Neural progenitor cell (in vitro differentiated cells): ENCODE data around the gene GLTP. TPM values are rescaled to one million over a fixed set of nuclear protein-coding genes. Genes with fewer than 3 reads are reported as not detected.

ENCODE experiments used
- DNase-seq: peaks from one replicate; pipeline ENCODE4 v3.0.0-alpha.2; 2016; ENCODE audit warnings: low spot score
- H2AFZ ChIP-seq: fragments of 200-600 bp; sonication (generic); replicated peaks from 2 replicates; pipeline ENCODE4 v1.6.1; 2016; ENCODE audit warnings: antibody characterized with exemption
- H3F3A ChIP-seq: fragments of 200-600 bp; sonication (generic); 2 replicates; pipeline ENCODE4 v1.6.1; 2016; ENCODE audit warnings: antibody characterized with exemption, low read depth
- H3K27ac ChIP-seq: fragments of 200-600 bp; sonication (generic); 2 replicates; pipeline ENCODE4 v1.5.1; 2016; ENCODE audit warnings: mild to moderate bottlenecking
- H3K27me3 ChIP-seq: fragments of 200-600 bp; sonication (generic); 2 replicates; pipeline ENCODE4 v1.6.1; 2016; ENCODE audit warnings: mild to moderate bottlenecking, moderate library complexity
- H3K36me3 ChIP-seq: fragments of 200-600 bp; sonication (generic); 2 replicates; pipeline ENCODE4 v1.5.1; 2016
- H3K4me1 ChIP-seq: fragments of 200-600 bp; sonication (generic); 2 replicates; pipeline ENCODE4 v1.6.1; 2016; ENCODE audit warnings: mixed run types
- H3K4me2 ChIP-seq: fragments of 200-600 bp; sonication (generic); 2 replicates; pipeline ENCODE4 v1.6.1; 2016
- H3K4me3 ChIP-seq: fragments of 200-600 bp; sonication (generic); 2 replicates; pipeline ENCODE4 v1.5.1; 2016
- H3K79me2 ChIP-seq: fragments of 200-600 bp; sonication (generic); 2 replicates; pipeline ENCODE4 v1.6.1; 2016; ENCODE audit warnings: low read depth
- H3K9ac ChIP-seq: fragments of 200-600 bp; sonication (generic); 2 replicates; pipeline ENCODE4 v1.6.1; 2016
- H3K9me3 ChIP-seq: fragments of 200-600 bp; sonication (generic); 2 replicates; pipeline ENCODE4 v1.5.1; 2016; ENCODE audit warnings: low read depth
- H4K20me1 ChIP-seq: fragments of 200-600 bp; sonication (generic); 2 replicates; pipeline ENCODE4 v1.6.1; 2016; ENCODE audit warnings: low read depth
- H3K27ac Mint-ChIP-seq: 3 replicates; pipeline ENCODE4 v1.8.0; 2021; ENCODE audit warnings: mixed read lengths
- H3K27me3 Mint-ChIP-seq: 2 replicates; pipeline ENCODE4 v1.8.0; 2022; ENCODE audit warnings: low read depth, mild to moderate bottlenecking, inconsistent platforms, moderate library complexity, mixed read lengths; ENCODE audit not compliant: insufficient read depth
- H3K36me3 Mint-ChIP-seq: 3 replicates; pipeline ENCODE4 v1.8.0; 2021; ENCODE audit warnings: mixed read lengths
- H3K4me1 Mint-ChIP-seq: 3 replicates; pipeline ENCODE4 v1.8.0; 2021; ENCODE audit warnings: mixed read lengths
- H3K4me3 Mint-ChIP-seq: 3 replicates; pipeline ENCODE4 v1.8.0; 2021; ENCODE audit warnings: mild to moderate bottlenecking, moderate library complexity, mixed read lengths
- H3K9me3 Mint-ChIP-seq: 3 replicates; pipeline ENCODE4 v1.8.0; 2020; ENCODE audit warnings: mixed read lengths
- EZH2 ChIP-seq: fragments of 200-600 bp; sonication (generic); IDR thresholded peaks from 2 replicates; pipeline ENCODE4 v1.6.1; 2017; ENCODE audit warnings: antibody characterized with exemption, mild to moderate bottlenecking, moderate library complexity
- EZH2phosphoT487 ChIP-seq: fragments of 200-600 bp; sonication (generic); IDR thresholded peaks from 2 replicates; pipeline ENCODE4 v1.6.1; 2017; ENCODE audit warnings: antibody characterized with exemption
- total RNA-seq: library from RNA; depleted of rRNA; stranded (reverse); fragments of >200 nt; gene quantifications from 2 replicates; pipeline ENCODE4 v1.2.3, GENCODE V29; 2015; ENCODE audit warnings: low replicate concordance
- TF ChIP-seq, protein P1 (sequence below): fragments of 200-600 bp; sonication (generic); IDR thresholded peaks from 2 replicates; pipeline ENCODE4 v1.5.1; 2017; ENCODE audit warnings: antibody characterized with exemption, mild to moderate bottlenecking

Gene GLTP
- total RNA-seq, 1 donor from 2014 or later, result 24.0 TPM

DNA sequence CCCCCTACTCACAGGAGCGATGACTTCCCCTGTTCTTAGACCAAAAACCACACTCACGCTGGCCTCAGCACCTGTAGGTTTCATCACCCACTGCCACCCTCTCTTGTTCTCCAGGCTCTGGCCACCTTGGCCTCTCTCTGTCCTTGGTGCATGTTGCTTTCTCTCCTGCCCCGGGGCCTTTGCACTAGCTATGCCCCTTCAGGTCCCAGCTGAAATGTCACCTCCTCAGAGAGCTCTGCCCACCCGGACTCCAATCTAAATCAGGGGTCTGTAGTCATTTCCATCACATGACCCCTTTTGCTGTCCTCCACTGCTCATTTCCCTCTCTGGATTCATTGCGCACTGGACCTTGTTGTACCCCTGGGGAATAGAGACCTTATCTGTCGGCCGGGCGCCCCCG is 39.0 kb downstream of the GLTP start:
- H3K4me1 Mint-ChIP-seq, result peaks cover 9% of the 10 kb centered on the region
- no peaks in the 10 kb centered on the region for H3K79me2 ChIP-seq
- H3K27me3 Mint-ChIP-seq, result peaks cover 11% of the 10 kb centered on the region
- H3K9ac ChIP-seq, result no peak overlapping the region
- H4K20me1 ChIP-seq, result no peaks in the 10 kb centered on the region
- H3K4me3 Mint-ChIP-seq, result no peak overlapping the region
- H3K9me3 Mint-ChIP-seq, result no peaks in the 10 kb centered on the region
- H3K4me1 ChIP-seq, result peaks cover 9% of the 10 kb centered on the region
- H3K27me3 ChIP-seq, result no peaks in the 10 kb centered on the region
- no peaks in the 10 kb centered on the region for H3K36me3 Mint-ChIP-seq
- H2AFZ ChIP-seq, result no peak overlapping the region
- H3F3A ChIP-seq, result peaks cover 21% of the 10 kb centered on the region
- no peak overlapping the region for H3K4me2 ChIP-seq
- TF ChIP-seq EZH2phosphoT487 (no peak), EZH2 (no peak)
- TF ChIP-seq, protein P1, sequence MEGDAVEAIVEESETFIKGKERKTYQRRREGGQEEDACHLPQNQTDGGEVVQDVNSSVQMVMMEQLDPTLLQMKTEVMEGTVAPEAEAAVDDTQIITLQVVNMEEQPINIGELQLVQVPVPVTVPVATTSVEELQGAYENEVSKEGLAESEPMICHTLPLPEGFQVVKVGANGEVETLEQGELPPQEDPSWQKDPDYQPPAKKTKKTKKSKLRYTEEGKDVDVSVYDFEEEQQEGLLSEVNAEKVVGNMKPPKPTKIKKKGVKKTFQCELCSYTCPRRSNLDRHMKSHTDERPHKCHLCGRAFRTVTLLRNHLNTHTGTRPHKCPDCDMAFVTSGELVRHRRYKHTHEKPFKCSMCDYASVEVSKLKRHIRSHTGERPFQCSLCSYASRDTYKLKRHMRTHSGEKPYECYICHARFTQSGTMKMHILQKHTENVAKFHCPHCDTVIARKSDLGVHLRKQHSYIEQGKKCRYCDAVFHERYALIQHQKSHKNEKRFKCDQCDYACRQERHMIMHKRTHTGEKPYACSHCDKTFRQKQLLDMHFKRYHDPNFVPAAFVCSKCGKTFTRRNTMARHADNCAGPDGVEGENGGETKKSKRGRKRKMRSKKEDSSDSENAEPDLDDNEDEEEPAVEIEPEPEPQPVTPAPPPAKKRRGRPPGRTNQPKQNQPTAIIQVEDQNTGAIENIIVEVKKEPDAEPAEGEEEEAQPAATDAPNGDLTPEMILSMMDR, result no peak
- no peak overlapping the region for H3K27ac Mint-ChIP-seq
- H3K4me3 ChIP-seq, result no peak overlapping the region
- no peak overlapping the region for H3K27ac ChIP-seq
- no peaks in the 10 kb centered on the region for H3K9me3 ChIP-seq
- H3K36me3 ChIP-seq, result no peaks in the 10 kb centered on the region
- DNase-seq, result no peak

DNA sequence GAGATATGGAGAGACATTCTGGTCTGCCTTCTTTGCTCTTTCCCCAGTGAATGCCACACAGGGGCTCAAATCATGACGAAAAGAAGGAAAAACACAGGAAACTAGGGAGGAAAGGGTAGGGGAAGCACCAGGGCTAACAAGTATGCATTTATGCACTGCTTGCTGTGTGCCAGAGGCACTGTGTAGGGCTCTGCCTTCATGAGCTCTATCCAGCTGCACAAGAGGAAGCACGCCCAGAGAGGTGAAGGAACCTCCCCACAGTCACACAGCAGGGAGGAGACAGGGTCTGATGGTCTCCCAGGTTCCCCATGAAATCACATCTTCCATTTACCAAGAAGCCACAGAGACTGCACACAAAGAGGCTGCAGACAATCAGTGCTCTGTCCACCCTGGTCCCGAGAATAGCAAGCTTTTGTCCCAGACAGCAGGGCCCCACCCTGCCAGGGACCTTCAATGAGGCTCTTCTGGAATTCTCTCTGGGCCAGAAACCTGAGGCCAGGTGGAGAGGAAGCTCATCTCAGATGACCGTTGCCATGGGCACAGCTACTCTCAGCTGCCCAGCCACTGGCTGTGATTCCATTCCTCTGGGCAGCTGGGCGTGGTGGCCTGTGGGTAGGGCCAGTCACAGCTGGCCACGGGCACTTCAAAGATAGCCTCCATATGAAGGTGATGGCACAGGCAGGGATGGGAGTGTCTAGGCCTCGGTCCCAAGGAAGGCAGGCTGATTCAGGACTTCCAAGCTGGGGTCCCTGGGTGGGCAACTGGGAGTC is 39.9 kb downstream of the GLTP start:
- DNase-seq, result peak; percentile 48
- H3F3A ChIP-seq, result peaks cover 21% of the 10 kb centered on the region
- H3K27ac Mint-ChIP-seq, result peak overlapping the region; percentile 6

DNA sequence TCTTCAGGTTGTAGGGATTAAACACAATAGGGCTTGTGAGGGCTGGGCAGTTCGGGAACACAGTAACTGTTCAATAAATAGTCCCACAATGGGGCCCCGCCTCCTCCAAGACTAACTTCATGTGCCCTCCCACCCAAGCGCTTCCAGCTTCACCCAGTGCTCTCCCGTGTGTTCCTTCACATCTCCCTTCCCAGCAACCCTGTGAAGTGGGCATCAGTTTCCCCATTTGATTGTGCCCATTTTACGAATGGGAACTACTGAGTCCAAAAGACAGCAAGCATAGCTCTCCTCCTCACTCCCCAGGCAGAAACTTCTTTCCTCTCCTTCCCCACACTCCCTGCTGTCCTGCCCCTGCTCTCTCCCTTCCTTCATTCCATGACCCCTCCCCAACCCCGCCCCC is 40.9 kb downstream of the GLTP start:
- Histone ChIP-seq H3K9ac (no peak overlapping the region), H3K9me3 (no peaks in the 10 kb centered on the region), H3F3A (peaks cover 26% of the 10 kb centered on the region), H2AFZ (no peak overlapping the region), H3K27me3 (no peaks in the 10 kb centered on the region), H3K4me2 (no peak overlapping the region), H4K20me1 (no peaks in the 10 kb centered on the region), H3K4me3 (no peak overlapping the region), H3K27ac (no peak overlapping the region), H3K36me3 (no peaks in the 10 kb centered on the region), H3K4me1 (peaks cover 9% of the 10 kb centered on the region), H3K79me2 (no peaks in the 10 kb centered on the region)
- TF ChIP-seq EZH2phosphoT487, result no peak
- no peak for TF ChIP-seq EZH2
- TF ChIP-seq, protein P1, result no peak
- H3K9me3 Mint-ChIP-seq, result no peaks in the 10 kb centered on the region
- H3K4me3 Mint-ChIP-seq, result no peak overlapping the region
- H3K27ac Mint-ChIP-seq, result no peak overlapping the region
- H3K27me3 Mint-ChIP-seq, result peaks cover 10% of the 10 kb centered on the region
- no peaks in the 10 kb centered on the region for H3K36me3 Mint-ChIP-seq
- H3K4me1 Mint-ChIP-seq, result peaks cover 9% of the 10 kb centered on the region
- no peak for DNase-seq

More for the DNA sequence above, 39.9 kb downstream of the GLTP start:
- Mint-ChIP-seq H3K36me3 (no peaks in the 10 kb centered on the region), H3K9me3 (no peaks in the 10 kb centered on the region), H3K27me3 (peaks cover 14% of the 10 kb centered on the region), H3K4me3 (no peak overlapping the region), H3K4me1 (peaks cover 9% of the 10 kb centered on the region)
- Histone ChIP-seq H4K20me1 (no peaks in the 10 kb centered on the region), H3K9me3 (no peaks in the 10 kb centered on the region), H3K27me3 (no peaks in the 10 kb centered on the region), H3K4me1 (peaks cover 9% of the 10 kb centered on the region), H2AFZ (no peak overlapping the region), H3K4me2 (peak overlapping the region; percentile 17), H3K27ac (no peak overlapping the region), H3K4me3 (no peak overlapping the region), H3K79me2 (no peaks in the 10 kb centered on the region), H3K36me3 (no peaks in the 10 kb centered on the region), H3K9ac (no peak overlapping the region)
- no peak for TF ChIP-seq EZH2

DNA sequence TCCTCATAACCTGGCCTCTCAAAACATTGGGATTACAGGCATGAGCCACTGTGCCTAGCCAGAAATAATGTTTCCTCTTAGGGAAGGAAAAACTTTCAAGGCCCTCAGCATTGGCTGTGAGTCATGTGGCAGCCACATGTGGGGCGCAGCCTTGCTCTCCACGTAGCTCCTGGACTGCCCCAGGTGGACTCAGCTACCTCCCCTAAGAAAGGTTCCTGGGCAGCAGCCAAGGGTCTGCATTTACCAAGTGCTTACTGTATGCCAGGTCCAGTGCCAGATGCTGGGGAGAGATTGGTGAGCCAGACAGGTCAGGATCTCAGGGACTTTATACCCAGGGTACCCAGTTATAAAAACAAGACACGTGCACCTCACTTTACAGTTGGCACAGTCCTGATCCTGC is 43.4 kb downstream of the GLTP start:
- TF ChIP-seq, protein P1, result no peak
- TF ChIP-seq EZH2, result no peak
- TF ChIP-seq EZH2phosphoT487, result no peak
- H4K20me1 ChIP-seq, result no peaks in the 10 kb centered on the region
- Mint-ChIP-seq H3K36me3 (no peaks in the 10 kb centered on the region), H3K4me3 (no peak overlapping the region), H3K9me3 (no peaks in the 10 kb centered on the region), H3K4me1 (peaks cover 10% of the 10 kb centered on the region), H3K27ac (no peak overlapping the region), H3K27me3 (peaks cover 13% of the 10 kb centered on the region)
- peaks cover 22% of the 10 kb centered on the region for H3F3A ChIP-seq
- no peak overlapping the region for H3K9ac ChIP-seq
- no peak overlapping the region for H3K27ac ChIP-seq
- no peak overlapping the region for H3K4me2 ChIP-seq
- H3K36me3 ChIP-seq, result no peaks in the 10 kb centered on the region
- DNase-seq, result no peak
- no peak overlapping the region for H2AFZ ChIP-seq
- no peaks in the 10 kb centered on the region for H3K79me2 ChIP-seq
- peaks cover 12% of the 10 kb centered on the region for H3K27me3 ChIP-seq
- peaks cover 9% of the 10 kb centered on the region for H3K4me1 ChIP-seq
- H3K9me3 ChIP-seq, result no peaks in the 10 kb centered on the region
- H3K4me3 ChIP-seq, result no peak overlapping the region
